HG03025 (cell line): ENCODE measurements around the gene JSRP1.
"Not testable (repeated sequence)": the region's sequence is repeated elsewhere in the genome, so short reads cannot be mapped to it uniquely, and the experiment has no call there.

ENCODE experiments used
- ATAC-seq: cut with Tn5 transposase; IDR thresholded peaks from one replicate; pipeline ENCODE4 v1.9.1; 2021; ENCODE audit warnings: mild to moderate bottlenecking, moderate library complexity; ENCODE audit not compliant: unreplicated experiment, low FRiP score

The JSRP1 gene

GRCh38 chr19:2282862-2283237, 26.6 kb upstream of the JSRP1 start:
- ATAC-seq = no peak

- no peak for ATAC-seq
Measured at GRCh38 chr19:2282062-2282861, 26.0 kb upstream of the JSRP1 start, which contains the start of gene PEAK3. Gene PEAK3, minus strand, starts transcription at chr19:2282175. Its CDS starts 1,244 bp downstream, at chr19:2280931.

GRCh38 chr19:2281265-2282061, 25.2 kb upstream of the JSRP1 start:
- not testable (repeated sequence) for ATAC-seq

- ATAC-seq = no peak
Measured at GRCh38 chr19:2280633-2281264, 24.5 kb upstream of the JSRP1 start.

GRCh38 chr19:2278459-2279158, 22.4 kb upstream of the JSRP1 start:
- ATAC-seq = no peak

- no peak for ATAC-seq
Measured at GRCh38 chr19:2277138-2277537, 20.9 kb upstream of the JSRP1 start.

GRCh38 chr19:2276429-2276986, 20.3 kb upstream of the JSRP1 start:
- no peak for ATAC-seq

- ATAC-seq = no peak
Measured at GRCh38 chr19:2275588-2276428, 19.6 kb upstream of the JSRP1 start.

GRCh38 chr19:2274931-2275535, 18.8 kb upstream of the JSRP1 start:
- ATAC-seq = no peak

GRCh38 chr19:2274185-2274711, 18.0 kb upstream of the JSRP1 start:
- no peak for ATAC-seq

GRCh38 chr19:2273356-2274184, 17.4 kb upstream of the JSRP1 start:
- no peak for ATAC-seq

GRCh38 chr19:2271234-2272103, 15.3 kb upstream of the JSRP1 start:
- no peak for ATAC-seq

GRCh38 chr19:2270423-2271233, 14.4 kb upstream of the JSRP1 start:
- no peak for ATAC-seq

GRCh38 chr19:2270157-2270422, 13.9 kb upstream of the JSRP1 start:
- ATAC-seq = no peak

GRCh38 chr19:2269244-2270156, 13.3 kb upstream of the JSRP1 start:
- peak; percentile 63 for ATAC-seq
